Activated CD4-positive, alpha-beta T cell treated with anti-CD3 and anti-CD28 coated beads for 24 hours (primary cell): ENCODE measurements around the gene TIMM44.
A peak's percentile ranks its signal among the peaks of the same experiment; 100 is the strongest.
"Not testable (repeated sequence)": the region's sequence is repeated elsewhere in the genome, so short reads cannot be mapped to it uniquely, and the experiment has no call there.

ENCODE experiments used
- DNase-seq, 2 donors: peaks; one replicate each; pipeline ENCODE4 v3.0.0-alpha.2; 2020; ENCODE audit warnings: low read depth in 2 of 2

TIMM44 gene

DNA sequence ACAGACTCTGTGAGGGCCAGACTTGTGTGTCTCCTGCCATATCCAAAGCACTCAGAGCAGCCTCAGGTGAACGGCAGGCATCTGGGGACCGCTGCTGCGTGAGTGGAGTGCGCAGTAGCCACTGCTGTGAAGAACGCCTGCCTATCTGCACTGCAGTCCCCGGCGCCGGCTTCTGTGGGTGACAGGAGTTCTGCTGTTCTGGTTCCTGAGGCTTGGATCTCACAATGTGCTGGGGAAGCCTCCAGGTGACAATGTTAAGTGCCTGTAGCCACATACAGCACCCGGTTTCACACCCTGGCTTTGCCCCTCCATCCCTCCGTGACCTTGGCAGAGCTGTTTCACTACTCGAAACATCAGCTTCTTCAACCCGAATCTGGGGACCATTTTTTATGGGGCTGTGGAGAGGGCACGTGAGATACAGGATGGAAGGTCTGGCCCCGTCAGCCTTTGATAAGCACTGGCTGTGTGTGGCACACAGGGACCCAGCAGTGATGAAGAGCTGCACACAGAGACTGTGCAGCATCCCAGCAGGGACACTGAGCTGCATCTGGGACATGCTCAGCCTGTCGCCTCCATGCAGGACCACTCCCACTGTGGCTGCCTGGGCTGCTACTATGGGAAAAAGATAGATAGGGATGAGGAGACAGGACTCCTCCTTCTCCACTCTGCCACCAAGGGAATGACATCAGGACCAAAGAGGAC lies 33.7 kb upstream of the TIMM44 start:
- DNase-seq: no peak

DNA sequence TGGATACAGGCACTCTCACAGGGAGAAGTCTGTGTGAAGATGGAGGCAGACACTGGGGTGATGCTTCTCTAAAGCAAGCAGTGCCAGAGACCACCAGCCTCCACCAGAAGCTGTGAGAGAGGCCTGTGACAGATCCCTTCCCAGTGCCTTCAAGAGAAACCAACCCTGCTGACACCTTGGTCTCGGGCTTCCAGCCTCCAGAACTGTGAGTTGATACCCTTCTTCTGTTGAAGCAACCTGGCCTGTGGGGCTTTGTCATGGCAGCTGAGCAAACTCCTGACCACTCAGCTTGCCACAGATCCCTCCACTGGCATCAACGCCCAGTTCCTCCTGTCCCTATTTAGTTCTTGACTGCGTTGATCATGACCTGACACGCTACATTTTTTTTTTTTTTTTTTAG lies 33.0 kb upstream of the TIMM44 start:
- DNase-seq: no peak

DNA sequence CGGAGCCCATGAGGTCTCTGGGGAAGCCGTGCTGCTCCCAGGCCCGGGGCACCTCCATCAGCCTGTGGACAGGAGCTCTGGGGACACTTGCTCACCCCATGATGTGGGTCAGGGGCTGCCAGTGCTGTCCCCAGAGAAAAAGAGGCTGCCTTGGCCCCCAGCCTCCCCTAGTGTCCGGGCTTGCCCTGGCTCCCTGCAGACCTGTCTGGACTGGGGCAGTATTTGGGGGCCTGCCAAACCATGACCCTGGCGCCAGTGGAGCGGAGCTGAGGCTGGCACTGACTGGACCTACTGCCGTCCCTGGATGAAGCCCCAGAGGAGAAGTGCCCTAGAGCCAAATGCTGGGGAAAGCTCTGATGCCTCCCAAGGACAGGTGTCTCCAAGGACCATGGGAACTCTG lies 31.6 kb upstream of the TIMM44 start:
- no peak for DNase-seq

DNA sequence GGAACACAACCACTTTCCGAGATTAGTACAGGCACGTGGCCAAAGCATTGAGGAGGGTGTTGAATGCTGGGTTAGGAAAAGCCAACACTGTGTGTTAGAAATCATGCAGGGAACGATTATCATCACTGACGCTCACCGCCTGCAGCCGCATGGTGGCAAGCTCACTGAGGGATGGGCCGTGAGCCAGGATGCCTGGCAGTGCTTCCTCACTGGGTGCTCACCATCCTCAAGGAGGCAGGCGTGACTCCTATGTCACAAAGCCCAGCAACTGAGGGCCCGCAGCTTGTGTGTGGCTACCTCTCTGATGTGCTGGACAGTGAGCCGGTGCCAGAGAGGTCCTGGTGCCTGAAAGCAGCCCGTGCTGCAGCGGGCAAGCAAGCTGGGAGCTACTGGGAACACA lies 30.4 kb upstream of the TIMM44 start:
- no peak for DNase-seq

DNA sequence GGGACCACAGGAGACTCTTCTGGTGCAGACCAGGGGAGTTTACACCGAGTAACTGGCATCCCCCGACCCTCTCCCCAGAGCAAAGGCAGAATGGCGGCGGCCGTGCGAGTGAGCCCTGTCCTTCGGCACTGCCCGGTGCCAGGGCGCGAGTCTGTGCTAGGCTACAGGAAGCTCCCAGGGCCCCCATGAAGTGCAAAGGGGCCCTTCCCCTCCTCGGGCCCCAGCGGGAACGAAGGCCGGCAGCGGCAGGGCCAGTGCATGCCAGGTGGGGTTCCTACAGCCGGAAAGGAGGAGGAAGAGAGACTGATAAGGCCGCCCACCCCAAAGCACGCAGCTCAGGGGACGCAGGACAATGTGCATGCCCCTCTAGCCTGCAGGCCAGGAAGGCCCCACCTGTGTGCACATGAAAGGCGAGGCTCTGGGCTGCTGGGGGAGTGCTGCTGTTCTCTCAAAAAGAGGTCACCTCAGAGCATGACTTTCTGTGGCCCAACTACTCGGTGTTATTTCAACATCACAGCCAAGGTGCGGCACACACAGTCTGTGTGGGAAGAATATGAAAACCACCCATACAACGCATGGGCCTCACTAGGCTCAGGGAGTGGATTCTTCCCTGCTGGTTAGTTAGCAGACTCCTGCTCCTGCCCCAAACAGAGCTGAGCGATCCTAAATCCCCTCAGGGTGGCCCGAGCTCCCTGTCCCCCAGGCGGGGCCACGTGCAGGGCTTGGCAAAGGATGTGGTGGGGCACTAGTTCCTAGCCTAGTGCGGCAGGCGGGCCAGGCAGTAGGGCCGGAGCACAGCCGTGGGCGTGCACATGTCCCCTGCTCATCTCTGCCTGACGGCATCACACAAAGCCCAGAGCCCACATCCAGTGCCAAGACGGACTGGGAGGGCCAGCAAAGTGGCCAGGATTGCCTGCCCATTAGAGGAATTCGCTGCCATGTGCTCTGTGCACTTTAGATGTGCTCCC lies 28.4 kb upstream of the TIMM44 start:
- DNase-seq: no peak

DNA sequence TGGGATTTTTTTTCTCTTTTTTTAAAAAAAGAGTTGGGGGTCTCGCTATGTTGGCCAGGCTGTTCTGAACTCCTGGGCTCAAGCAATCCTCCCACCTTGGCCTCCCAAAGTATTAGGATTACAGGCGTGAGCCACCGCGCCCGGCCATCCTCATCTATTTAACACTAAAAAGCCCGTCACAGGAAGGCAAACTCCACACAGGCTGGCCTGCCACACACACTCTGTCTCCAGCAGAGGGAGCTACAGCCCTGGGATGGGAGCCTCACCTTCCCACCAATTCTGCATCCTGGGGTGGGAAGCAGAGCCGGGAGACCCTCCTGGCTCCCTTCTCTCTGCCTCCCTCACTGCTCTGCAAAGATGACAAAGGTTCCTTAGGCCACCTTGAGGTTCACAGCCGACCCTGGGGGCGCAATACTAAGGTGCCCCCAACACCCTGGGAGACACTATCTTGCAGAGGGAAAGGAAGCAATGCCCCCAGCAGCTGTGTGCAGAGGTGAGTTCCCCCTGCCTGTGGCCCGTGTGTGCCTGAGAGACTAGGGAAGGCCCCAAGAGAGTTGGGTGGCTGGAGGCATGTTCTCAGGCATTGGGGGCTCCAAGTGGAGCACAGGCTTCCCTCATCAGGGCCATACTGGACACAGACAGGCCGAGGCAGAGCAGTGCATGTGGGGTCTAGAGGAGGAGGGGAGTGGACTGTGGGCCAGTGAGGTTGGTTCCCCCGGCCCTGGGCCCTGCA lies 27.4 kb upstream of the TIMM44 start:
- DNase-seq: peak in 1 of 2 donors; percentile 22

DNA sequence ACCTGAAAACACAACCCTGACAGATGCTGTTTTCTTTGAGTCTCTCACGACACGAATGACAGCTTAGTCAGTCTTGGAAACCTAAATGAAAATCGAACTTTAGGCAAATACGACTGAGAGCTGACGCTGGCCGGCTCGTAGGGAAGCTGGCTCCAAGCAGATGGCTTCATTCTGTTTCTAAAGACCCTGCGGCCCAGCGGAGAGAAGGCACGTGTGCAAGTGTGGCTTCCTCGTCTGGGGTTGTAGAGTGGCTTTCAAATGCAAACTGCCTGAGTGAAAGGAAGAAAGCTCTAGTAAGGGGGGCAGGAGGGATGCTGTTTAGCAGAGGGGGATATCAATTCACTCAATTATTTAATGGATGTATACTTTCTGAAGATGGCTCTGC lies 26.1 kb upstream of the TIMM44 start:
- DNase-seq: no peak

DNA sequence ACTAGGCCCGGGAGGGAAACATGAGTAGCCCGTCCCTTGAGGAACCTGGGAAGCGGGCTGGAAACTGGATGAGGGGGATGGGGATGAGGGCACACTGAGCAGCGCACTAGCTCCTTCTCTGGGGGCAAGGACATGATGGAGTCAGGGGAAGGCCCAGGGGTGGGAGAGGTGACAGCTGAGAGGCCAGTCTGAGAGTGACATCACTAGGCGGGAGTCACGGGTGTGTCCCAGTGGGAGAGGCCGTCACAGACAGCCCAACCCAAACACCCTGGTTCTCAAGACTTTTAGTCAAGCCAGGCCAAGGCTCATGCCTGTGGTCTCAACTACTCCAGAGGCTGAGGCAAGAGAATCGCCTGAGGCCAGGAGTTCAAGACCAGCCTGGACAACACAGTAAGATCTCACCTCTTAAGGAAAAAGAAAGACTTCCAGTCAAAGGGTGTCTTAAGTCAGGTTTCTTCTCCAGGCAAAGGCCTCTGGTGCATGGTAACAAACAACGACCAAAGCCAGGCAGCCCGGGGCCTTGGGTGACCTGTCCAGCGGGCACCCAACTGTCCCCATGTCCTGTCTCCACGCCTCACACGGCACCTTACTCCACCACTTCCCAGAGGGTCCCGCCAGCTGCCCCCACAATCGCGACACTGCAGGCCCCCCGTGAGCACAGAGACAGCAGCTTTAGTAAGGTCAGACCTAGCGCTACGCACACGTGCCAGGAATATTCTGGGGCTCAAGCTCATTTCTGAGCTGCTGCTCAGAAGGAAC lies 25.5 kb upstream of the TIMM44 start:
- DNase-seq: no peak

DNA sequence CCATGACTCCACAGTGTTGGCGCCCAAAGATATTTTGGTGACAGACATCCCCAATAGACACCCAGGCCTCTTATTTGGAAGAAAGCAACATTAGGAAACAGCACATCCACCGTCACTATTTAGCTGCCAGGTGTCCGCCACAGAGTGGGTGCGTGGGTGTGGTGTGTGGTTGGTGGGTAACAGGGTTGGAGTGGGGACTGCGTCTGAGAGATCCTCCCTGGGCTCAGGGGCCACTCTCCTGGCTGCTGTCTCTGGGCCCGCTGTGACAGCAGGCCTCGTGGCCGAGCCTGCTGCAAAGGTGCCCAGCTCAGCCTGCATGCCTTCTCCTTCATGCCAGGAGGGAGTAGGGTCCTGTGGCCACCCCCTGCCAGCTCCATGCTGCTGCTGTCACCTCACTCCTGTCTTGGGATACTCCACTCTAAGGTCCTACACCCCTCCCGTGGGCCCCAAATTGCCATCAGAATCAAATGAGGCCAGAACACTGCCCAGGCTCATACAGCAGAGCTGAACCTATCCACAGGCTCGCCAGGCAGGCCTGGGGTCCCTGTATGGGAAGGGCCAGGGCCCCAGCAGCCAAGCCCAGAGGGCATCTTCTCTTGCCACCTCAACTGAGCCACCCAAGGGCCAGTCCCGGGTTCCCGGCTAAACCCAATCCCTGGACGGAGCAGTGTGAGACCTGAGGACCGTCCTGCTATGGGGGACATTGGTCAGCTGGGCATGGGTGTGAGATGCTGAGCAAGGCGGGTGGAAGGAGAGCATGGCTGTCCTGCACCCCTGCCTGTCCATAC lies 24.7 kb upstream of the TIMM44 start:
- DNase-seq: no peak

DNA sequence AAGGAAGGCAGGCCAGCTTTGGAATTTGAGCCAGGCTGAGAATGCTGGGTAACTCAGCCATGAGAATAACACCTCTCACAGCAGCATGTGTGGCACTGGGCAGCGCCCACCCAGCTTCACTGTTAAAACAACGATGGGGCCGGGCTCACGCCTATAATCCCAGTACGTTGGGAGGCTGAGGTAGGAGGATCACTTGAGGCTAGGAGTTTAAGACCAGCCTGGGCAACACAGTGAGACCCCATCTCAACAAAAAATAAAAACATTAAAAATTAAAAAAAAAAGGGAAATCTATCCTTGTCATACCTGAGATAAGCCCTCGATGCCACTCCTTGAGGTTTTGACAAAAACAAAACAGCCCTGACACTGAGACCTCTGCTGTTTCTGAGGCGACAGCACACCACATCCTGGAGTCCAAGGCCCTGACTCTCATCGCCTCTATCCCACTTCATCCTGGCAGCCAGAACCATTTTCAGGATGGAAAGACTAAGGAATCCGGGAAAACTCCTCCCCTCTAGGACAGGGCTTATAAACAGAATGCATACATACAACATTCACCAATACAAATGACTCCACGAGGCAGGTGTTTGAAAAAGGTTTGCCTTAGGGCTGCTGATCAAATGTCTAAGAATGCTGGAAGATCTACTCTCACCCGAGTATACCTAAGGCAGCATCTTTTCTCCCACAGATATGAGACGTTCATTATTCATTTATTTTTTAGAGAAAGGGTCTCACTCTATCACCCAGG lies 22.6 kb upstream of the TIMM44 start:
- no peak for DNase-seq

DNA sequence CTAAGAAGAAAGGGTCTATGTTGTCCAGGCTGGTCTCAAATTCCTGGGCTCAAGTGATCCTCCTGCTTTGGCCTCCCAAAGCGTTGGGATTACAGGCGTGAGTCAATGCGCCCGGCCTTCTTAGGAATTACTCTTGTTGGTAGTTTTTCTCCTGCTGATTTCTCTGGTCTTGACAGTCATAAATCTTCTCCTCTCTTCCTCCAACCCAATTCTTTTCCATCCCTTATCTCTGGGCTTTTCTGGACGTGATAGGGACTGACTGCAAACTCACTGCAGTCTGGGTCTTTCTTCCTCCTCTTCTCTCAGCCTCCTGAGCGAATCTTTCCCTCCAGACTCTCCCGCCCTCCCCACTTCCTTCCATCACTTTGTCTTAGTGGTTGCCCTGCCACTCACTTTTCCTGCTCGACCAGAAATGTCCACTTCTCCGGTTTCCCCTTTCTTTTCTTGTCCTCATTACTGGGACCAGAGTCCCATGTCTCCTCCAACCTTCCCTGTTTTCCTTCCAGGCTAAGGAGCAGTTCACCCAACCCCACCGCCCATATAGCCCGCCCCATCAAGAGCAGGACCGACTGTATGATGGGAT lies 21.9 kb upstream of the TIMM44 start:
- DNase-seq: no peak

DNA sequence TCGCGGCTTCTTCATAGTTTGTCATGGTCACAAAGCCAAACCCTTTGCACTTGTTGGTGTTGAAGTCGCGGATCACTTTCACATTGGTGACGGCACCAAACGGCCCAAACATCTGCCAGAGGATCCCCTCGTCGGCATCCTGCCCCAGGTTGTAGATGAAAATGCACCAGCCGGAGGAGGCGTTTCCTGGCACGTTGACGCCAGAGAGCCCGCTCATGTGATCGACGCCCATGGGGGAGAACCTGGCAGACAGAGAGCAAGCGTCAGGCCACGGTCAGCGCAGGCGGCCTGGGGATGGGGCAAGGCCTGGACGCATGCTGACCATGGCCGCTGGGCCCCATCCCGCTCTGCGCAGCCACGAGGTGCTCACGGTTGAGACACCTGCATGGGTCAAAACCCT lies 20.1 kb upstream of the TIMM44 start:
- DNase-seq: no peak

DNA sequence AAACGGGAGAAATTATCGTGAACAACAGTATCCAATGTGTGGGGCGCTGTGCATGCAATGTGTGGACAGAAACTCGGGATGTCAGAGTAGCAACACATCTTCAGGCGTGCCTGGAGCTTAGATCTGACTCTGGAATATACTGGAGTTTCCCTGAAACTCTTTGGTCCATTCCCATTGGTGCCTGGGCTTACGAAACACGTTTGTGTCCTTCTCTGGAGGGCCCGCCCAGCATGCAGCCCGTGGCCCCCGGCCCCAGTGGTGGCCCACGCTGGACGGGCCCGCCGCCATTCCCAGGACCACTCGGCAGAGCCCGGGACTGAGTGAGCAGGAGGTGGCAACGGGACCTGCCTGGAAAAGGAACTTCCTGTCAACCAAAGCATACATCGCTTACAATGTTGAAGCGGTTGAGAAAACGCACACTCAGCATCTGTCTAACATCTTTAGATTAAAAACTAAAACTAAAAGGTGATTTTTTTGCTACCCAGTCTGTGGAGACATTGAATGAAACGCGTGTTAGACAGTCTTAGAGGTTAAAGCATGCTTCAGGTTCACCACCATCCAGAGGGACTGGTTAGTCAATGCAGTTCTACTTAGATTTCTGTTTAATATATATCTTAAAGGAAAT lies 19.3 kb upstream of the TIMM44 start:
- no peak for DNase-seq

DNA sequence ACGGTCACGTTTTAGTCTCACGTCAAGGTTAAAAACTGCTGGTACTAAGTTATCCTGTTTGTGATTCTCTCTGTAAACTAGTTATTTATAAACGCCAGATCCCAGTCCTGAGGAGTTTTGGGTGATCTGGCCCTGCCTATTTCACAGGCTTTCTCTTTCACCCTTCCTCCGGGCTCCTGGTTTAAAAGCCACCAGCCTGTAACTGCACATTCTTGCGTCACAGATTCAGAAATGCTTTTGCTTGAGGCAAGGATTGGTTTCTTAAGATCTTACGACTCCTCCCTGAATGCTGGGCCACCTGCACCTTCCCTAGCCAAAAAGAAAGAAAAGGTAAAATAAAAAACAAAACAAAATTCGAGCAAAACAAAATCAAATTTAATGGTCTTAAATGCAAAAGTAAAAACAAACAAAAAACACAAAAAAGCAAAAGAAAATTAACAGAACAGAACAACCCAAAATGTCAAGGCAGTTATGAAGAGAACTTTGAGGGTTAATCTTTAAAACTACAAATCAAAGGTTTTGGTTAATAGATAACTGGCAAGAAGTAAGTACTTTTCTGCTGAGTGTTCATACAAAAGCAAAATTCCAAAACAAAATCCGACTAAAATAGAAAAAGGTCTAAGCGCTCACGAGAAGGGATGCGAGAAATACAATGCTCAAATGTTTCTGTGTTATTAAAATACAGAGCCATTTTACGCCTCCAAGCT lies 18.6 kb upstream of the TIMM44 start:
- DNase-seq: no peak

DNA sequence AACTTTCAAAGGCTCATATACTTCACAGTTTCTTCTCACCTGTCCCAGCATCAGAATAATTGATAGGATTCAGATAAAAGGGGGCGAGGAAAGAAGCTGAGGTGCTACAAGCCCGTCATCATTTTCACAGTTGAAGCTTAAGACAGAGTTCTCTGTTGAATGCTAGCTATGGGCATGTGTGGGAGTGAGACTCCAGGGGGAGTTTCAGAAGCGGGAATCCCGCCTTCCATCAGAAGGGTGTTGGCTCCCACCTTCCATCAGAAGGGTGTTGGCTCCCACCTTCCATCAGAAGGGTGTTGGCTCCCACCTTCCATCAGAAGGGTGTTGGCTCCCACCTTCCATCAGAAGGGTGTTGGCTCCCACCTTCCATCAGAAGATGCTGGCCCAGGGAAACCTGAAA lies 17.6 kb upstream of the TIMM44 start:
- not testable (repeated sequence) for DNase-seq

DNA sequence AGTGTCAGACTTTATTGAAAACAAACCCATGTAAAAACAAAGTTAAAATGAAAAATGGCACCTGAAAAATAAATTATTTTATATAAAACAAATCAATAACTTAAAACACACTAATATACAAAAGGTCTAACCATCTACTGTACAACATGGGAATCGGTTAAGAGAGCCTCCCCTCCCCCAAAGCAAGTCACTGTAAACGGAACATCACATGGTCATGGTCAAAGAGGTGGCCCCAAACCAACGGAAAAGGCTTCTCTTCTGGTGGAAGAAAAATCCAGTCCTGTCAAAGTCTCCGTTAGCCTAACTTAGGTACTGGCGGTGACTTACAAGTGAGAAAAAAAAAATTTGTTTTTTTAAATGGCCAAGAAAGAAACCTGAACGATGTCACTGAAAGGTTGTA lies 15.7 kb upstream of the TIMM44 start:
- no peak for DNase-seq

DNA sequence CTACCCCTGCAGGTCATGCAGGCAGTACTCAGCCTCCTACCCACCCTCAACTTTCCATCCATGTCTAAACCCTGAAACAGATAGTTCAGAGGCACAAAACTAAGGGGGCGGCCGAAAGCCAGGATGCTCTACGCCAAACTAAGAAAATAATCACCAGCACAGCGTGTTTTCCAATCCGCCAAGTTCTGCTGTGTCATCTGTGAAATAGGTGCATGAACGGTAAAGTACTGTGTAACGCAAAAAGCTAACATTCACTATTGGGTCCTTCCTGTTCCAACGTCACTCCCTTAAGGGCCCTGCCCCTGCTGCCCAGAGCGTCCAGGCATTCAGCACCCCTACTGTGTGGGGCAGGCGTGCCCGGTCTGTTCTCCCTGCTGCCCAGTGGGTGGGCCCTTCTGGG lies 12.2 kb upstream of the TIMM44 start:
- no peak for DNase-seq

DNA sequence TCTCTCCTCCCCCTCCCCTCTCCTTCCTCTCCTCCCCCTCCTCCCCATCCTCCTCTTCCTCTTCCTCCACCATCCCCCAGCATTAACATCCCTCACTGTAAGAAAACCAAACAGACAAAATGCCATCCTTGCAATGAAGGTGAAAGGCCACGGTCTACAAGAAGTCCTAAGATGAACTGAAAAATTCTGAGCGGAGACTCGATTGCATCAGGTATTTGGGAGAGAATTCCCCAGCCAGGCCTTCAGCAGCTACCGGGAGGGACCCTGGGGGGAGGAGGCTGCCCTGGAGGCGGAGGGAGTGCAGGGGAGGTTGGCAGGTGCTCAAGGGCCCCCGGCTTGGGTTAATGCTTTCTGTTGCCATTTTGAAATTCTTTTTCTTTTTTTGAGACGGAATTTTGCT lies 10.1 kb upstream of the TIMM44 start:
- DNase-seq: no peak

DNA sequence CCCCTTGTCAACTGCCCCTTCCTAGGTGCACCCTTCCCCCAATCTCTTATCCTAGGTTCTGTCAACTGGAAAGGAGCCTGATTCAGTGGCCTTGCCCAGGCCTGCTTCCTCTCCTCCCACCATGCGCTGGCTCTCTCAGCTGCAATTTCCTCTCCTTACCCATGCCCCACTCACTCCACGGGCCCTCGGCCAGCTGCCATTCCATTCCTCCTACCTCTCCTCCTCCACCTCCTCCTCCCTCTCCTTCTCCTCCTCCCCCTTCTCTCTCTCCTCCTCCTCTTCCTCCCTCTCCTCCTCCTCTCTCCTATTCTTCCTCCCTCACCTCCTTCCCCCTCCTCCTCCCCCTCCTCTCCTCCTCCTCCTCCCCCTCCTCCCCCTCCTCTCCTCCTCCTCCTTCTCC lies 9.6 kb upstream of the TIMM44 start:
- no peak for DNase-seq
